SK-MEL-5 (cell line): Measurements from ENCODE around the gene PGBD1. TPM values are rescaled to one million over a fixed set of nuclear protein-coding genes. Genes with fewer than 3 reads are reported as not detected.

ENCODE experiments used
- DNase-seq: peaks from one replicate; pipeline ENCODE4 v3.0.0-alpha.2; 2016; ENCODE audit warnings: low read depth, low spot score
- in situ Hi-C: cut with HindIII; loops from 2 replicates; pipeline ENCODE4 v1.10.0; 2016; ENCODE audit warnings: low sequenced_read_pairs, high pct_unique_total_duplicates, low pct_unique_long_range_greater_than_20kb
- polyA plus RNA-seq, 2 experiments: library from polyadenylated mRNA; depleted of rRNA; stranded (reverse); fragments of >200 nt; gene quantifications; 2 replicates each; pipeline ENCODE4 v1.2.3, GENCODE V29; 2015
- total RNA-seq: library from RNA; depleted of rRNA; stranded (reverse); fragments of >200 nt; shearing (Covaris generic); gene quantifications from 2 replicates; pipeline ENCODE4 v1.2.3, GENCODE V29; 2014; rRNA removed

The PGBD1 gene
- total RNA-seq, result 3.2 and 4.1 TPM in 2 replicates
- 2.7 TPM in 2 replicates for polyA plus RNA-seq (2015; cell fraction: cytosol; rRNA removed)
- 7.9 and 9.0 TPM in 2 replicates for polyA plus RNA-seq (2015; cell fraction: nucleus; rRNA removed)

DNA sequence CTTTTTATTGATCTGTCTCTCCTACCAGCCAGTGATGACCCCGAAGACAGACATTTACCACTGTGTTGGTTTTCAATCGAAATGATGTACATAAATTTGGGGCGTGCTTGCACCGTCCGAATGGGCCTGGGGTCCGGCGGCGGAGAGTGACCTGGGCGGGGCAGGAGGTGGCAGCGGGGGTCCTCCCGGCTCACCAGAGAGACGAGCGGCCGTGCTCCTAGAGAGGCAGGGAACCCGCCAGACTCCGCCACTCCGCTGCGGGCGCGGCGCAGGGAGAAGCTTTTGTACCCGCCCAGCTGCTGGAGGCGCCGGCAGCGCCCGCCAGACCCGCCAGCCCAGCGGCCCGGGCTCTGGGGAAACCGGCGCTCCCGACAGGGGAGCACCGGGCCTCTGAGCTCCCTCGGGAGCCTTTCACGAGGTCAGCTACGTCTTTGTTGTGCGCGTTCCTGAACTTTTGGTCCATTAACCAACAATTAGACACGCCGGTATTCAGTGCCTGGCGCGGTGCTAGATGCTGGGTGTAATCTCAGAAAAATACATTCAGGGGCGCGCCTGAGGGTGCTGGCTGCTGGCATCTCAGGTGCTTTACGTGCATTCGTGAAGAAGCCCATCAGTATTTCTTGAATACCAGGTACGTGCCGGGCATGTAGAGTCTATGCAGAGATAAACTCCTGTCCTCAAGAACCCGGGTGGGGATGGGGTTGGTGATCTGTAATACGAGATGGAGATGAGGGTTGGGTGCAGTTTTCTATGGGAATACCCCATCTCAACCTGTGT, at the start of gene PGBD1:
Gene PGBD1 (plus strand): TSS at position 285 of the 777 bp plus-strand sequence. CDS start 2,242 bp downstream, outside the sequence.
- DNase-seq, result peak; percentile 69
- in situ Hi-C loops, result no loop called here

DNA sequence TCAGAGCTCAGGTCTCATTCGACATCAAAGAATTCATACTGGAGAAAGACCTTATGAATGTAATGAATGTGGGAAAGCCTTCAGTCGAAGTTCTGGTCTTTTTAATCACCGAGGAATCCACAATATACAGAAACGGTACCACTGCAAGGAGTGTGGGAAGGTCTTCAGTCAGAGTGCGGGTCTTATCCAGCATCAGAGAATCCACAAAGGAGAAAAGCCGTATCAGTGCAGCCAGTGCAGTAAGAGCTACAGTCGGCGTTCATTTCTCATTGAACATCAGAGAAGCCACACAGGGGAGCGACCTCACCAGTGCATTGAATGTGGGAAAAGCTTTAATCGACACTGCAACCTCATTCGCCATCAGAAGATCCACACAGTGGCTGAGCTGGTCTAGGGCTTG, 48.6 kb upstream of the PGBD1 start:
- DNase-seq, result no peak
- in situ Hi-C loops, result no loop called here

DNA sequence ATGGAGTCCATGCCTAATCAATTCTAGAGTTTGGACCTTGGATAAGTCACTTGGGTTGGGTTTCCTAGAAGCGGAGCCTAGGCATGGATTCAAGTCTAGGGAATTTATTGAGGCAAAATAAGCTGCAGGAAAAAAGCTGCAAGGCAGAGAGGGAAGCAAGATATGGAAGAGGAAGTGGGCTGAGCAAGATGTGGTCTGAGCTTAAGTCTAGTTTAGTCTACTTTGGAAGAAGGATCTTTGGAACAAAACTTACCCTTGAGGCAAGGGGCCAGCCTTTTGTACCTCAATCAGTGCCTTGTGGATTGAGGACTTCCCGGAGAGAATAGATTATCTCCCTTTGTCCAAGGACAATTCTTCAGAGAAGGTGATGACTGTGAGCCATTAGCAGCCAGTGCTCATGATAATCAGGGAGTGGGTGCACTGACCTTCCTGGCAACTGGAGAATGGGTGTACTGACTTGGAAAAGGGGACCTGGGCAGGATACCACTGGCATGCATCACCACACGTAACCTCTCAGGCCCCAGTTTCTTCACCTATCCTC, 45.4 kb upstream of the PGBD1 start:
- DNase-seq, result no peak
- in situ Hi-C loops, result no loop called here

DNA sequence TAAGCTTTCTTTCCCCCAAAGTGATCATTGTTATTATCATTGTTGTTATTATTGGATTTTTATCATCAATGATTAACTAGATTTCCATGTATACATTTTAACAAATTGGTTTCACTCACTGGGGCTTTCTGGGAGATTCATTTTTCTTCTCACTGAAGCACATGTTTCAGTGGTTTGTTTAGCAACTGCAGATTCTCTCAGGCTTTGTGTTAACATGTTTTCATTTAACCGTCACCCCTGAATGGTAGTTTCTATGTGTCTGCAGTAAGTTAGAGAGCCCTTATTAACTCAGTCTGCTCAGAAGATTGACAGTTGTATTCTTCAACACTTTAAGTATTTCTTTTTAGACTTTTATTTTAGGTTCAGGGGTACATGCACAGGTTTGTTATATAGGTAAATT, 41.7 kb upstream of the PGBD1 start:
- DNase-seq, result no peak
- in situ Hi-C loops, result no loop called here

GRCh38 chr6:28240471-28240870, 40.9 kb upstream of the PGBD1 start:
- DNase-seq, result no peak
- in situ Hi-C loops, result no loop called here

DNA sequence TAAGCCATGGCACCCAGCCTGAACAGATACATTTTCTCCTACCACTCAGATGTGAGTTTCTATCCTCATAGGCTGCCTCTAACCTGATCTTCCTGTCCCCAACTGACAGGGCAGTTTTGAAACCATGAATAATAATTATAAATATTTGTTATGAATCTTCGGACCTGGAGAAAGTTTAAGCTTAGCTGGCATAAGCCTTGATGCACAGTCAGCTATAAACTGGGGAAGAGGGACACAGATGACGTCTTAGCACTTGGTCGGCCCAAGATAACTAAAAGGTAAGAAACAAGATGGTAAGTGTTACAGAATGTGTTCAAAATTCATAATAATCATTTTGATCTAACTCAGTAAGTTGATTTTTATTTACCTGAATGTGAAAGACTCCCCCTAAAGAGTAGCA, 37.4 kb upstream of the PGBD1 start:
- DNase-seq, result no peak
- in situ Hi-C loops, result no loop called here

- in situ Hi-C loops, result no loop called here
- DNase-seq, result no peak
Measured at GRCh38 chr6:28245206-28245941, 36.0 kb upstream of the PGBD1 start.

DNA sequence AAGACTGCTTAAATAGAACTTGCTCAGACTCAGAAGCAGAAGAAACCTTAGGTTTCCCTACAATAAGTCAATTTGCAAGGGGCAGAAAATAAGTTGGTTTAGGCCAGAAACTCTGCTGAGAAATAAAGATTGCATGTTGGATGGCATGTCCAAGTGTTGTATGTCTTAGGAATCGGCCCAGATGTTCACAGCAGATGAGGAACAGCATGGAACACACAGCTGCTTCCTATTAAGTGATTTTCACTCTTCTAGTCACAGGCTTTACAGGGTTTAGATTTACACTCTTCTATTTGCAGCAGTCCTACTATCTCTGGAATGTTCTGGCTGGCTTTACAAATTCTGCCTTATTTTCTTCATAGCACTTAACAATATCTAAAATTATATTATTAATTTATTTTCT, 32.5 kb upstream of the PGBD1 start:
- in situ Hi-C loops, result no loop called here
- no peak for DNase-seq

DNA sequence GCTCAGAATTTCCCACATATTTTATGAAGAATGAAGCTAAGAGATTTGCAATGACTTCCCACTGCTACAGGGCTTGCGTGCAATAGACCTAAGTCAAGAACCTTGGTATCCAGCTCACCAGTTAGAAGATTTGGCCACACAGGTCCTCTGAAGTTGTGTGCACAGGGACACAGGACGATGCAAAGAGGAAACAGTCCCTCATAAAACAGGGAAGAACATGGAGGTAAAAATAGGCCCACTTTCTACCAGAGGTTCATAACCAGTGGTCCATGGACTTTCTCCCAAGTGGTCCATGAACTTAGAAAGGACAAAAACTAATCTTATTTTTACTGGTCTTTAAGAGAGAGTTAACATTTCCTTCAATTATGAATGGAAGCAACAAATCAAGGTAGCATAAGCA, 30.6 kb upstream of the PGBD1 start:
- DNase-seq, result no peak
- in situ Hi-C loops, result no loop called here

DNA sequence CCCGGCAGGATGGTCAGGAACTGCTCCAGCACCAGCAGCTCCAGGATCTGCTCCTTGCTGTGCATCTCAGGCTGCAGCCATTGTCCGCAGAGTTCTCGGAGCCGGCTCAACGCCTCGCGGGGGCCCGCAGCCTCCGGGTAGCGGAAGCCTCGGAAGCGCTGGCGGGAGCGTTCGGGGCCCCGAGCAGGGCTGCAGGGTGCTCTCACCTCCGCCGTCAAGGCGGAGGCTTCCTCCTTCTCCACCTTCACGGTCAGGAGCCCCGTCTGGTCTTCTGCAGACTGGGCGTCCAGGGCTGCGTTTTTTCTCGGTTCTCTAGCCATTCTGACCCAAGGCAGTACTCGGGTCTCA, 29.7 kb upstream of the PGBD1 start:
- in situ Hi-C loops, result no loop called here

GRCh38 chr6:28252009-28252975, 29.1 kb upstream of the PGBD1 start, which contains the start of gene ZKSCAN4:
Gene ZKSCAN4 (minus strand): TSS chr6:28252269. CDS start chr6:28251980, 289 bp downstream.
- in situ Hi-C loops, result no loop called here
- DNase-seq, result peak; percentile 91

More for the DNA sequence above, 29.7 kb upstream of the PGBD1 start:
- no peak for DNase-seq

DNA sequence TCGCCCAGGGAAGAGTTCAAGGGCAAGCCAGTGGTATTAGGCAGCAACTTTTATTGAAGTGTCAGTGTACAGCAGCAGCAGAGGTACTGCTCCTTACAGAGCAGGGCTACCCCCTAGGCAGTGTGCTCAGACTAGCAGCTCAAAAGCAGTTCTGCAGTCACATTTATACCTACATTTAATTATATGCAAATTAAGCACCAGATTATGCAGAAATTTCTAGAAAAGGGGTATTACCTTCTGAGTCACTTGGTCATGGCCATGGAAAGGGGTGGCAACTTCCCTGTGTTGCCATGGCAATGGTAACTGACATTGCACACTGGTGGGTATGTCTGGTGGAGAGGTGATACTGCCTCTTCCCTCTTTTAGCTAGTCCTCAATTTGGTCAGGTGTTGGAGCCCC, 27.3 kb upstream of the PGBD1 start:
- in situ Hi-C loops, result no loop called here

DNA sequence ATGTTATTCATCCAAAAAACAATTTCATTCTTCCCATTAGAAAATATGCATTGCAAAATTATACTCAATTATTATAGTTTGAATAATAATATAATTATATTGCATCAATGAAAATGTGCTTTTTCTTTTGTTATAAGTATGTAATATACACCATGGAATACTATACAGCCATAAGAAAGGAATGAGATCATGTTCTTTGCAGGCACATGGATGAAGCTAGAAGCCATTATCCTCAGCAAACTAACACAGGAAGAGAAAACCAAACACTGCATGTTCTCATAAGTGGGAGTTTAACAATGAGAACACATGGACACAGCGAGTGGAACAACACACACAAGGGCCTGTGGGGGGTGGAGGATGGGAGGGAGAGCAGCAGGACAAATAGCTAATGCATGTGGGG, 24.3 kb upstream of the PGBD1 start:
- DNase-seq, result no peak
- in situ Hi-C loops, result no loop called here

More for the DNA sequence above, 27.3 kb upstream of the PGBD1 start:
- no peak for DNase-seq

DNA sequence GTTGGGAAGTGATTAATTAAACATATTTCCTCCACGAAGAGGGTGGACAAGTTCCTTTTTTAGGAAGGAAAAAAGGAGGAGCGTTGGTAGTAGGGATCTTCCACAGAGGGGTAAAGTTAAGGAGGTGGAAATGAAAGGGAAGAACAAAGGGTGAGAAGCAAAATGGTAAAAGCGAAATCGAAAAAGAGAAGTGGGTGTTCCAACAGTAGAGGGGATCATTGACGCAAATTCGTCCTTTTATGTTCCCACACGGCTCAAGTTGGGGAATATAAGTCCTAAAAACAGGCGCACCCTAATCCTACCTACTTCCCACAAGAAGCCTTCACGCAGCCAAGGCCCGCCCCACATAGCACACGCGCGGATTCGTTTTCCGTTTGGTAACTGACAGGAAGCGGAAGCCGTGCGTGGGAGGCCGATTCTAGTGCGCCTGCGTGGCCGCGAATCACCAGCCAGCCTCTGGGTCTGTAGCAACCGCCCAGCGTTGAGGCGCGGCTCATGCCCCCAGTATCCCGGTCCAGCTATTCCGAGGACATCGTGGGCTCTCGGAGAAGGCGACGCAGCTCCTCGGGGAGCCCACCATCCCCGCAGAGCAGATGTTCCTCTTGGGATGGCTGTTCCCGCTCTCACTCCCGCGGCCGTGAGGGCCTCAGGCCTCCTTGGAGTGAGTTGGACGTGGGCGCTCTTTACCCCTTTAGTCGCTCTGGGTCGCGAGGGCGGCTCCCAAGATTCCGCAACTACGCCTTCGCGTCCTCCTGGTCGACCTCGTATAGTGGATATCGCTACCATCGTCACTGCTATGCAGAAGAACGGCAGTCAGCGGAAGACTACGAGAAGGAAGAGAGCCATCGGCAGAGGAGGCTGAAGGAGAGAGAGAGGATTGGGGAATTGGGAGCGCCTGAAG, 22.2 kb upstream of the PGBD1 start, which contains the start of gene NKAPL:
Gene NKAPL (plus strand): TSS at position 421 of the 901 bp plus-strand sequence. CDS start 75 bp downstream, at position 496.
- in situ Hi-C loops, result no loop called here
- DNase-seq, result no peak

DNA sequence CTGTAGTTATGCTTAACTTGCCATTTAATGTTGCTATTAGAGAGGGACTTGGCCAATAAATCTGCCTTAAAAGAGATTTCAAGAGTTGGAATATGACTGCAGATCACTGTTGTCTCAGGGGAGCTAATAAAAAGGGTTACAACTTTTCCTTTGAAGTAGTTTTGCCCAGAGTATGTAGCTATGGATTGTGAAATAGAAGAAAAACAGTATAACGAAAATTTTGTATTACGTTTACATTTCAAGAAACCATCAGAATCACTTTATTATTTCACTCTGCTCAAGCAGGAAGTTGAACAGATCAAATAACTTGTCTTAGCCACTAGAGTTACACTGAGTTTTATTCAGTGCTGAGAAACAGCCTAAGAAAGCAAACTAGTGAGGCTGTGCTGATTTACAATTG, 17.4 kb upstream of the PGBD1 start:
- DNase-seq, result no peak

DNA sequence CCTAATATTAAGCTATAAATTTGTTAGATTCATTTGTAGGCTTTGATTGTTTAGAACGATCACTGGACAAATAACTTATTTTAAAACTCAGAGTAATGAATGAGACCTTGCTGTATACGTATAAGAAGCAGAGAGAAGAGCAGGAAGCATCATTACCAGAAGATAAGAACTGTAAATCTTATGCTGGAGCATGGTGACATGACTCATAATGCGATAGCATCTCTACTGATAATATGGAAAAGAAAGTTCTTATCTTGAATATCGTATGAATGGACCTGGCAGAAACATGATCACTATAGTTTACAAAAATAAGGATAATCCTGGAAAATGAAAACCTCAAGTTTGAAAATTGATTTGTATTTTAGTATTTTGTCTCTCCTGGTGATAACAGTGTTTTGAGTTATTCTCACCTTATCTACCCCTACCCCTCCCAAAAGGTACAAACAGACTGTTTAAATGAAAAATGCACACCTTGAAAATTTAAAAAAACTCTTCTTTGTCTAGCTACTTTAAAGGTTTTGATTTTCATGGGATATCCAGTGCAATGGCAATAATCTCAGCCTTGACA, 16.5 kb upstream of the PGBD1 start:
- in situ Hi-C loops, result no loop called here
- DNase-seq, result no peak

More for the DNA sequence above, 17.4 kb upstream of the PGBD1 start:
- in situ Hi-C loops, result no loop called here
